SJCRH30 (cell line): ENCODE results near the gene COL26A1. TPM values are rescaled to one million over a fixed set of nuclear protein-coding genes. Genes with fewer than 3 reads are reported as not detected.

ENCODE experiments used
- DNase-seq, 2 experiments: peaks; one replicate each; pipeline ENCODE4 v3.0.0-alpha.2; 2015 to 2020
- H3K27ac ChIP-seq: fragments of 250-450 bp; sonication (Bioruptor Pico); 2 replicates; pipeline ENCODE4 v1.5.1; 2020; ENCODE audit warnings: mild to moderate bottlenecking, moderate library complexity
- H3K27me3 ChIP-seq: fragments of 250-450 bp; sonication (Bioruptor Pico); 2 replicates; pipeline ENCODE4 v1.5.1; 2020; ENCODE audit warnings: mild to moderate bottlenecking, moderate library complexity
- H3K36me3 ChIP-seq: fragments of 250-450 bp; sonication (Bioruptor Pico); 2 replicates; pipeline ENCODE4 v1.5.1; 2020; ENCODE audit warnings: mild to moderate bottlenecking, moderate library complexity
- H3K4me1 ChIP-seq: fragments of 250-450 bp; sonication (Bioruptor Pico); 2 replicates; pipeline ENCODE4 v1.5.1; 2020; ENCODE audit warnings: mild to moderate bottlenecking, moderate library complexity
- H3K4me3 ChIP-seq: fragments of 250-450 bp; sonication (Bioruptor Pico); 2 replicates; pipeline ENCODE4 v1.5.1; 2020; ENCODE audit warnings: mild to moderate bottlenecking, moderate library complexity
- H3K9me3 ChIP-seq: fragments of 250-450 bp; sonication (Bioruptor Pico); replicated peaks from 2 replicates; pipeline ENCODE4 v1.5.1; 2020; ENCODE audit warnings: mild to moderate bottlenecking, moderate library complexity
- total RNA-seq: library from RNA; depleted of rRNA; stranded (reverse); fragments of >200 nt; shearing (Covaris generic); gene quantifications from 2 replicates; pipeline ENCODE4 v1.2.3, GENCODE V29; 2014

The COL26A1 gene
- total RNA-seq, 1 experiment from 2014 or later, result 0.10 TPM

- H3K4me1 ChIP-seq, result peaks cover 12% of the 10 kb centered on the region
These were observed 169.9 kb downstream of the COL26A1 start for GRCh38 chr7:101532400-101533102.

DNA sequence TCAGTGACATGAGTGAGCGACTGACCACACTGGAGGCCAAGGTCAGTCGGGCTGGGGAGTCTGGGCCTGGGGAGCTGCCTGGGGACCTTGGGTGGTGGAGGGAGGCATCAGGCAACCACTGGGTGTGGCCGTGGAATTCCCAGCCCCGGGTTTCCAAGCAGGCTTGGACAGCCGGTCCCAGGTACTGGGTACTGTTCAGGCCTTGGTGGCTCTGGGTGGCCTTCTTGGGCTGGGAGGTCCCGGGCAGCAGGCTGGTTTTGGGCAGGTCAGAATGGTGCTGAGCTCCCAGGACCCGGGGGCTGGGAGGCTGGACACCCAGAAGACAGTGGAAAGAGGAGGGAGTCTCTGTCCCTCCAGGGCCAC lies 170.4 kb downstream of the COL26A1 start:
- H3K4me3 ChIP-seq, result no peak overlapping the region
- H3K9me3 ChIP-seq, result no peaks in the 10 kb centered on the region
- no peaks in the 10 kb centered on the region for H3K27me3 ChIP-seq
- H3K36me3 ChIP-seq, result no peaks in the 10 kb centered on the region
- H3K4me1 ChIP-seq, result peaks cover 12% of the 10 kb centered on the region
- H3K27ac ChIP-seq, result no peak overlapping the region
- DNase-seq, result no peak

More at GRCh38 chr7:101532400-101533102, 169.9 kb downstream of the COL26A1 start:
- H3K4me3 ChIP-seq, result no peak overlapping the region
- DNase-seq, result no peak
- no peaks in the 10 kb centered on the region for H3K36me3 ChIP-seq
- H3K27me3 ChIP-seq, result no peaks in the 10 kb centered on the region
- H3K27ac ChIP-seq, result no peak overlapping the region
- no peaks in the 10 kb centered on the region for H3K9me3 ChIP-seq

DNA sequence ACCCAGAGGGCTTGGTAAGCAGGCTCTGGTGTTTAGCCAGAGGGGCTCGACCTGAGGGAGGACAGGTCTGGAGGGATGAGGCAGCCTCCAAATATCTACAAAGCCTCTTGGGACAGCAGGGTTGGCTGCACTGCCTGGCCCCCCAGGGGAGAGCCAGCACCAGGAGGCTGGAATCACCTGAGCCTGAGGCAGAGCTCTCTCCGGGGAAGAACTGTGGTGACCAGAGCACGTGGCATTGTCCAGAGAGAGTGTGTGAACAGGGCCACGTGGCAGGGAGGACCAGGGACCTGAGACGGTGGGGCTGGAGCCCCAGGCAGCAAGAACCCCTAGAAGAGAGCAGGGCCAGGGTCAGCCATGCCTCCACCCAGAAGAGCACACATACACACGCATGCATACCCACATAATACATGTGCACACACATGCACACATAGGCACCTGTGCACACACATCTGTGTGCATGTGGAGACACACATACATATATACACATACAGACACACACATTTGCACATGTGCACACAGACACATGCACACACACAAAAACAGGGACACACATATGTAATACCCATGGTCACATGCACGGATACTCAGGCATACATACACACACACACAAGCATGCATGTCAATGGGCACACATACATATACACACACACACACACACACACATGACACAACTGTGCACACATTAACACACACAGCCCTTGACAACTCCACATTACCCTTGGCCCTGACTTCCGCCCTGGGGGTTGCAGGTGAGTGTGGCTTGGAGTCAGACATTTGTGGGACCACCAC lies 171.5 kb downstream of the COL26A1 start:
- no peak overlapping the region for H3K4me3 ChIP-seq
- no peaks in the 10 kb centered on the region for H3K36me3 ChIP-seq
- DNase-seq, result no peak
- no peaks in the 10 kb centered on the region for H3K9me3 ChIP-seq
- no peak overlapping the region for H3K27ac ChIP-seq
- H3K4me1 ChIP-seq, result peaks cover 12% of the 10 kb centered on the region
- H3K27me3 ChIP-seq, result no peaks in the 10 kb centered on the region

DNA sequence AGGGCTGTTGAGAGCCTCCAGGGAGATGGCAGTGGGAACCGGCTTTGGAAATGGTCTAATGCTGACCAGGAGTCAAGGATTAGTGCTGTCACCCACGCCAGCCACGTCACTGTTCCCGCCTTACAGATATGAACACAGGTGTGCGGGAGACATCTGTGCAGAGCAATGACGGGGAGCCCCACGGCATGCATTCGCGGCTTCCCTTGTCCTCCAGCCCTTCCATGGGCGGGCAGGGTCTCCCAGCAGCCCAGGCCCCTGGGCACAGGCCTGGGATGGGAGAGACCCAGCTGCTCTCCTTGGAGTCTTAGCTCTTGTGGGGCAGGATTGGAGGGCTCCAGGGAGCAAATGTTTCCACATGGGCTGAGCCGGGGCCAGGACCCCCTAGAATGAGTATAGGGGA lies 172.2 kb downstream of the COL26A1 start:
- Histone ChIP-seq H3K36me3 (no peaks in the 10 kb centered on the region), H3K4me3 (no peak overlapping the region), H3K27ac (no peak overlapping the region), H3K9me3 (no peaks in the 10 kb centered on the region), H3K27me3 (no peaks in the 10 kb centered on the region), H3K4me1 (peaks cover 12% of the 10 kb centered on the region)
- no peak for DNase-seq

DNA sequence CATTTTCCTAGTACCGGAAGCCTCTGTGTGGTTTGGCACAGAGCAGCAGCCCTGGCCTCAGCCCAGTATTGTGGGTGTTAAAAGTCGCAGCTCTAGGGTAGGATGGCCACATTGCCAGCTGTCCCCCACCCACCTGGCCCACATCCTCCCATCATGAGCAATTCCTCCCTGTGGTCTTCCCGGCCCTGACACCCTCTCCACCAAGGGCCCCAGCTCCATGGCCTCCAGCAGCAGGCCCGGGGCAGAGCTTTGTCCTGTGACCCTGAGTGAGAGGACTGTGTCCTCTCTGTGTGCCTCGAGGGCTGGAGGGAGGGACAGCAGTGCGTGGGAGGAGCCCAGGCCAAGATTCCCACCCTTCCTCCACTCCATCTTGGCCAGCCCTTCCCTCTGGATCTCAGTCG lies 172.7 kb downstream of the COL26A1 start:
- no peaks in the 10 kb centered on the region for H3K9me3 ChIP-seq
- H3K36me3 ChIP-seq, result no peaks in the 10 kb centered on the region
- no peaks in the 10 kb centered on the region for H3K27me3 ChIP-seq
- H3K27ac ChIP-seq, result no peak overlapping the region
- peaks cover 12% of the 10 kb centered on the region for H3K4me1 ChIP-seq
- no peak overlapping the region for H3K4me3 ChIP-seq
- DNase-seq, result peak; percentile 61 to 63

- Histone ChIP-seq H3K4me3 (no peak overlapping the region), H3K9me3 (no peaks in the 10 kb centered on the region), H3K36me3 (no peaks in the 10 kb centered on the region), H3K27me3 (no peaks in the 10 kb centered on the region), H3K27ac (no peak overlapping the region), H3K4me1 (peaks cover 12% of the 10 kb centered on the region)
- peak in 1 of 2 experiments; percentile 35 for DNase-seq
These were observed 173.6 kb downstream of the COL26A1 start for GRCh38 chr7:101536232-101536631.

DNA sequence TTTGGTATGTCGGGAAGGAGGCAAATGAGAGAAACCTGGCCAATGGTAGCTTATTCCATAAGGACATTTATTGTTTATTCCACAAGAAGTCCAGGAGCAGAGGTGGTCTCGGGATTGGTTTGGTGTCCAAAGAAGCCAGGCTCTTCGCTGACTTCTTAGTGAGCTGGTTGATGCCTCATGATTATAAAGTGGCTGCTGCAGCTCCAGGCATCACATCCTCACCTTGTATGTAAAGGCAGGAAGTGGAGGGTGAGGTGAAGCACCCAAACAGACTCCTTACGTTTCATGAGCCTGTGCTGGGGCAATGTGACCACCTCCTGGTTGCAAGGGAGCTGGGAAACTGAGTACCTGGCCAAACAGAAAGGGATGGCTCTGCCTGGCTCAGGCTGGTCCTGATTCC lies 174.0 kb downstream of the COL26A1 start:
- no peak for DNase-seq
- Histone ChIP-seq H3K4me1 (peaks cover 12% of the 10 kb centered on the region), H3K27ac (no peak overlapping the region), H3K36me3 (no peaks in the 10 kb centered on the region), H3K9me3 (no peaks in the 10 kb centered on the region), H3K4me3 (no peak overlapping the region), H3K27me3 (no peaks in the 10 kb centered on the region)

- Histone ChIP-seq H3K27ac (no peak overlapping the region), H3K27me3 (no peaks in the 10 kb centered on the region)
- DNase-seq, result peak; percentile 38 to 39
These were observed 174.5 kb downstream of the COL26A1 start for GRCh38 chr7:101537205-101537604.

GRCh38 chr7:101537935-101538595 lies 175.4 kb downstream of the COL26A1 start:
- Histone ChIP-seq H3K4me1 (peaks cover 12% of the 10 kb centered on the region), H3K27me3 (no peaks in the 10 kb centered on the region), H3K27ac (no peak overlapping the region), H3K36me3 (no peaks in the 10 kb centered on the region), H3K4me3 (no peak overlapping the region), H3K9me3 (no peaks in the 10 kb centered on the region)
- DNase-seq, result no peak

More at GRCh38 chr7:101537205-101537604, 174.5 kb downstream of the COL26A1 start:
- peaks cover 12% of the 10 kb centered on the region for H3K4me1 ChIP-seq
- no peak overlapping the region for H3K4me3 ChIP-seq
- no peaks in the 10 kb centered on the region for H3K36me3 ChIP-seq
- no peaks in the 10 kb centered on the region for H3K9me3 ChIP-seq

DNA sequence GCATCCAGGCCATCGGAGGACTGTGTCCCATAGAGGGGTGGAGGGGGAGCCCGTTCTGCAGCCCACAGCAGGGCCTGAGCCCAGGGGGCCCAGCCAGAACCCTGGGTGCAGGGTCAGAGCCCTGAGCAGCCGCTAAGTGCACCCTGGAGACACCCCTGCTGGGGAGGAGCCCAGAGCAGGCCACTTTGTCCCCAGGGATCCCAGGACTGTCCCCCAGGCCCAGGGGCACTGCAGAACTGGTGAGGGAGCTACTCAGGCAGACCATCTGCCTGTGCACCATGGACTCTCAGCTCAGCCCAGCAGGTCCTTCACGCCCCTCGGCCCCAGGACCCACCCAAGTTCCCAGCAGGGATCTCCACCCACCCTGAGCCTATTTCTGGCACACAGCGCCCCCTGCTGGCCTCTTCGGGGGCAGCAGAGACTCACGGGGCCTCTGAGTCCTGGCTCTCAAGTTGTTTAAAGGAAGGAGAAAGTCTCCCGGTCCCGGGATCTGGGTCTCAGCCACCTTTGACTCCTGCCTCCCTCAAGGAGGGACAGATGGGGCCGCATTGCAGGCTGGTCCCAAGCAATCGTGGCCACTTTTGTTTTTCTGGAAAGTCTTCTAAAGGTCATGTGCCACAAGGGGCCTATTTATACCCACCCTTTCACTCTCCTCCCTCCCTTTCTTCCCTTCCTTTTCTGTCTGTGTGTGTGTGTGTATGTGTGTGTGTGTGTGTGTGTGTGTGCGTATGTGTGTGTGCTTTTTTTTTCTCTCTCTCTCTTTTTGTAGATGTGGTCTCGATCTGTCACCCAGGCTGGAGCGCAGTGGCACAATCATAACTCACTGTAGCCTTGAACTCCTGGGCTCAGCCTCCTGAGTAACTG lies 176.2 kb downstream of the COL26A1 start:
- Histone ChIP-seq H3K36me3 (no peaks in the 10 kb centered on the region), H3K9me3 (no peaks in the 10 kb centered on the region), H3K27me3 (no peaks in the 10 kb centered on the region), H3K27ac (no peak overlapping the region), H3K4me3 (no peak overlapping the region), H3K4me1 (peaks cover 12% of the 10 kb centered on the region)
- DNase-seq, result peak; percentile 58 to 82

DNA sequence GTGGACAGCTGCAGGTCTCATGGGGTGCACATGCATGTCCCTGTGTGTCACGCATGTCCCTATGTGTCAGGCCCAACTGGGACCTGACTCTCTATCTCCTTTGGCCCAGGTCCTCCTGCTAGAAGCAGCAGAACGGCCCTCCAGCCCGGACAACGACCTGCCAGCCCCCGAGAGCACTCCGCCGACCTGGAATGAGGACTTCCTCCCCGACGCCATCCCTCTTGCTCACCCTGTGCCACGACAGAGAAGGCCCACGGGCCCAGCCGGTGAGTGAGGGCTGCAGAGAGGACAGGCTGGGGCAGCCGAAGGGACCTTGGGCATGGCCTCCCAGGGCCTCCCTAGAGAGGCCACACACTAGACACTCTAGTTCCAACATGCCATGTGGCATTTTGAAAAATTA lies 177.1 kb downstream of the COL26A1 start:
- peaks cover 12% of the 10 kb centered on the region for H3K4me1 ChIP-seq
- no peaks in the 10 kb centered on the region for H3K9me3 ChIP-seq
- no peak for DNase-seq
- H3K36me3 ChIP-seq, result no peaks in the 10 kb centered on the region
- no peak overlapping the region for H3K27ac ChIP-seq
- H3K4me3 ChIP-seq, result no peak overlapping the region
- H3K27me3 ChIP-seq, result no peaks in the 10 kb centered on the region

- no peak overlapping the region for H3K27ac ChIP-seq
- H3K9me3 ChIP-seq, result no peaks in the 10 kb centered on the region
- no peaks in the 10 kb centered on the region; the same call in 1 of the 2 replicates for H3K4me1 ChIP-seq
- H3K36me3 ChIP-seq, result no peaks in the 10 kb centered on the region
- no peaks in the 10 kb centered on the region for H3K27me3 ChIP-seq
- H3K4me3 ChIP-seq, result no peak overlapping the region
- peak; percentile 62 to 83 for DNase-seq
These were observed 180.0 kb downstream of the COL26A1 start for GRCh38 chr7:101542527-101543241.

GRCh38 chr7:101543242-101543766 lies 180.6 kb downstream of the COL26A1 start:
- Histone ChIP-seq H3K4me1 (no peaks in the 10 kb centered on the region), H3K27ac (no peak overlapping the region), H3K36me3 (no peaks in the 10 kb centered on the region), H3K9me3 (no peaks in the 10 kb centered on the region), H3K27me3 (no peaks in the 10 kb centered on the region), H3K4me3 (no peak overlapping the region)
- no peak for DNase-seq

DNA sequence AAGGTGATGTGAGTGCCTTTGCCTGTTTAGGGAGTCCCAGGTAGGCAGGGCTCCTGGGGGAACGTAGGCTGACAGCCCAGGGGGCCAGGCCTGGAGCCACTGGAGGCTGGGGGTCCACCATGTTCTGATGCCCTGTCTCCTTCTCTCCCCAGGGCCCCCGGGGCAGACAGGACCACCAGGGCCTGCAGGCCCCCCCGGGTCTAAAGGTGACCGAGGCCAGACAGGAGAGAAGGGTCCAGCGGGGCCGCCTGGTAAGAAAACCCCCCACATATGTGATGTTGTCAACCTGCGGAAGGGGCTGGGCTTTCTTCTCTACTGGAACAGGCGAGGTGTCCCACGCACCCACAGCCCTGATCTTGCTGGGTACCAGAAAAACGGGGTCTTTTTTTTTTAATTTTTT lies 181.2 kb downstream of the COL26A1 start:
- Histone ChIP-seq H3K4me1 (no peaks in the 10 kb centered on the region), H3K36me3 (no peaks in the 10 kb centered on the region), H3K9me3 (no peaks in the 10 kb centered on the region), H3K4me3 (no peak overlapping the region), H3K27me3 (no peaks in the 10 kb centered on the region), H3K27ac (no peak overlapping the region)
- no peak for DNase-seq
